ENCODE data around the gene ZNF436.
"Not testable (repeated sequence)": the region's sequence is repeated elsewhere in the genome, so short reads cannot be mapped to it uniquely, and the experiment has no call there.

Gene ZNF436

DNA sequence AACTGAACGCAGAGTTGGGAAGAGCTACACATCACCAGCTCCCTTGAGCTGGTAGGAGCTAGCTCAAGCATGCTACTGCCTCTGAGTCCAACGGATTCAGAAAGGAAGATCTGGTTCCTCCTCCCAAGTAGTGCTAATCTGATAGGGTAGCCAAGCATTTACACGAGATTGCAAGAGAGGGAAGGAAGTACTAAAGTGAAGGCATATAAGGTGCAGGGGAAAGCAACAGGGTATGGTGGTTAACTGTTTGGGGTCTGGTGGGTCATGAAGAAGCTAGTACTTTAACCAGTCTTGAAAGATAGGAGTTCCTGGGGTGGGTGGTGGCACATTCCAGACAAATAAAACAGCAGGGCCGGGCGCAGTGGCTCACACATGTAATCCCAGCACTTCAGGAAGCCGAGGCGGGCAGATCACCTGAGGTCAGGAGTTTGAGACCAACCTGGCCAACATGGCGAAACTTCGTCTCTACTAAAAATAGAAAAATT lies 20.2 kb upstream of the ZNF436 start:
- DNase-seq: no peak

DNA sequence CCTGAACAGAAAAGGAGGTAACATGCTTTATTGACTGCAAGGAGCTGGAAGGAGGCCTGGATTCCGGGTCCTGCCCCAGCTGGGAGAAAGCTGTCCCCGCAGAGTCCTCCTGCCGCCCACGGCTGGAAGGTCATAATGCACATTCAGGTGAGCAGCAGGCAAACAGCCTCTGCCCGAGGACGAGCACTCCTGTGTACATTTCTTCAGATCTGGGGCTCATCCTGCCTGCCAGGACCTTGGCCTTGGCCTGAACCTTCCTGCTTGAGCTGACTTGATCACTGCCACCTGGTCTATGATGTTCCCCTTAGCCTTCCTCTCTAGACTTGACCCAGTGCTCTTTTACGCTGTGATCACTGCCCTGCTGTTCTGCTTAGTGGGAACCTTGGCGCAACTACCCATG lies 17.9 kb upstream of the ZNF436 start:
- no peak for DNase-seq

DNA sequence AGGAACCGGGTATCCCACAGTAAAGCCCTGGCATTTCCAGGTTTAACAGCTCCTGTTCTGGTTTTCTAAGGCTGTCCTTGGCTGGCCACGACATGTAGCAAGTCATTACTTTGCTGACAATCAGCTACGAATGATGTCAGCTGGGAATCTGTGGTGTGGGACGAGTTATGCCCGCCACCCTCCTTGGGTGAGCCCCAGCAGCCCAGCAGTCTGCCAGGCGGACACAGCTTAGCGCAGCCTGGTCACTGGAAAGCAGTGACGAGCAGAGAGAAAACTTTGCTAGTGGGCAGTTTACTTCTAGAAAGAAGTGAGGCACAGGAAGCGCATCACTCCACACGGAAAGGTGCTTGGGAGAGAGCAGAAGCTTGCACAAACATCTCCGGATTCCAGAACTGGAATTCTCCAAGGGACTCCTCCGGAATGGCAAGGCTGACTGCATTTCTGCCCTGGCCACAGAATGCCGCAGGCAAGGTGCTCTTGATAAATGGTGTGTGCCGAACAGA lies 15.5 kb upstream of the ZNF436 start:
- no peak for DNase-seq

DNA sequence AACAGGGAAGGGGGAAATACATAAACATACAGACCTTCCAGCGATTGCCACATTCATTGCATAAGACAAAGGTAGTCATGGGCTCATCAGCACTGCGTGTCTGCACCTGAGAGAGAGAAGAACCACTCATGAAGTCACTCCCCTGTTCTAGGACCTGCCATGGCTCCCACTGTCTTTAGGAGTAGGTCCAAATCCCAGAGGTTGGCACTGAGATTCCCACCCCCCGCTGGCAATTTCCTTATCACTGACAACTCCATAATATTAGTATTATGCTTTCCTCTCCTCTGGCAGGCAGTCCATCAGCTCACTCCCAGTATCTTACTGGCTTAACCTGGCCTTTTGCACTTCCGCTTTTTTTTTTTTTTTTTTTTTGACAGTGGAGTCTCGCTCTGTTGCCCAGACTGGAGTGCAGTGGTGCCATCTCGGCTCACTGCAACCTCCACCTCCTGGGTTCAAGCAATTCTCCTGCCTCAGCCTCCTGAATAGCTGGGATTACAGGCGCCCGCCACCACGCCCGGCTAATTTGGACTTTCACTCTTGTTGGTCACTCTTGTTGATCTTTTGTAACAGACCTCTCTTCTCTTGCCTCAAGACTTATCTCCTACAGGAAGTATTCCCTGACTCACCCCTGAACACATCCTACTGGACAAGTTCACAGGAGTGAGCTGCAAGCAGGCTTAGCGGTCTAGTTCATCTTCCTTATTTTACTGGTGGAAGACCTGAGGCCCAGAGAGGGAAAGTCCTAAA lies 14.8 kb upstream of the ZNF436 start:
- no peak for DNase-seq

DNA sequence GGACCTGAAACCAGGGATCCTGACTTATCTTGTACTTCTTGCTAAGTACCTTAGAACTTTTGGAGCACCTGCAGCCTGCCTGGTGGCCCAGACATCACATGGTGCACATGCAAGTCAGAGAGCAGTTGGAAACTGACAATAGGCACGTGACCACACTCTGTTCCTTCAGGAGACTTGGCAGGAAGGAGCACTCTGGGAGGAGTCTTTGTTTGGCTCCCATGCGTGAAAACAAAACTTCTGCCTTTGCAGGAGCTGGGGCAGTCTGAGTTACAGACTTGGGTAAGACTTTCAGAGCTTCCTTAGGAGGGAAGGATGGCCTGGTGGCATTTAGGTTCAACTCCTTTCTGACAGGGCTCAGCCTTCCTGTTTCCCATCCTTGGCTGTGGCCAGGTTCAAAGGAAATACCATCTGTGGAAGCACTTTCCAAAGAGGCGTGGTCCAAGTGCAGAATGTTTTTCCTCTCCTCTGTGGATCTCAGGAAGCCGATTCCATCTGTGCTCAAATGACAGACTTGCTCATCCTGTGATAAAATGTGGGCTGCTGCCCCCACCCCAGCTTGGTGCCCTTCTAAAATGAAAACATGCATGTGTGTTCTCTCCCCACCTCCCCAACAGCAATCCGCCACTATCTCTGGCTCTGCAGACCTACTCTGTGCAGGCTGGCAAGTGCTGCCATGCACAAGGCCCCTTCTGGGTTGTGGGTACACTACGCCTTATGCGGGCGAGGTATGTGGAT lies 14.1 kb upstream of the ZNF436 start:
- DNase-seq: no peak

DNA sequence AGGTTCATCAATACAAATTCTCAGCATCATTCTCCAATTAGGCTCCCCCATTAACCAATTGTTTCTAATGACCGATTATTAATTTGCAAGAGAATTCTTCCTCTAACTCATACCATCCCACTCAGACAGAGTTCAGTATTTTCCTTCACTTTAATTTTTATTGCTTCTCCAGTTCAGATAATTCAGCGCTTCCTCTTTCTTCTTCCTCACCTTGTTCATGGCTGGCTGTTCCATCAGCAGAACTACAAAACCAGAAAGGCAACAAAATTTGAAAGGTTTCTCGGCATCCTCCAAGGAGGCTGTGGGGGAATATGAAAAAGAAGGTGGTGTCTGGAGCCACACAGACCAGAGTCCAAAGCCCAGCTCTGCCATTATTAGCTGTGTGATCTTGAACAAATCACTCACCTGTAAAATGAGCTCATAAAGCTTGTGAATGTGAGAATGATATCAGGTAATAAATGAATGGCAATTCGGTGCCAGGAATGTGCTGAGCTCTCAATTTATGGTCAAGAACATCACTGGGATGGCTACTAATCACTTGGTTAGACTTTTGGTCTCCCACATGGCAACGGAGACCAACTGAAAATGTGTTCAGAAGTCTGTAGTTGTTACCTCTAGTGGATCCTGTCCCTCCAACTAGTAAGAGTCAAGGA lies 11.7 kb upstream of the ZNF436 start:
- DNase-seq: no peak

DNA sequence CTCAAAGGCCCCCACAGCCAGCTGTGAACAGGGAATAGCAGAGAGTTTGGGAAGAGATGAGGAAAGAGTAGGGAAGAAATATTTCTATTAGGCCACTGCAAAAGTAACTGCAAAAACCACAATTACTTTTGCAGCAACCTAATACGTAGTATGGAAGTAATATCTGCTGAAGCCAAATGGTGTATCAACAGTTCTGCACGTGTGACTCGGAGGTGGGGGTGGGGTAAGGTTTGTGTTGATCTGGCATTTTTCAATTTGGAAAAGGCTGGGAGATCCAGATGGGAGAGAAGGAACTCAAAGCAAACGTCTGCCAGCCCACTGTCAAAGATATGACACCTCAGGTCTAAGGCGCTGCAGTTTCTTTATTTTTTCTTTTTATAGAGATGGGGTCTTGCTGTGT lies 11.1 kb upstream of the ZNF436 start:
- DNase-seq: no peak

DNA sequence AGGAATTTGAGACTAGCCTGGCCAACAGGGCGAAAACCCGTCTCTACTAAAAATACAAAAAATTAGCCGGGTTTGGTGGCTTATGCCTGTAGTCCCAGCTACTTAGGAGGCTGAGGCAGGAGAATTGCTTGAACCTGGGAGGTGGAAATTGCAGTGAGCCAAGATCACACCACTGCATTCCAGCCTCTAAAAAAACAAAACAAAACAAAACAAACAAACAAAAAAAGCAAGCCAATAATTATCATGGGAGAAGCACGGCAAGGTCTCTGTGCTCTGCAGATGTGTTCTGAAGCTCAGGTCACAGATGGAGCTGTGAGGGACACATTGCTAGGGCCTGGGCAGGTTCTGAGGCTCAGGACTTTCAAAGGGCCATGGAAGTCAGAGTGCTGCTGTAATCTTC lies 10.6 kb upstream of the ZNF436 start:
- not testable (repeated sequence) for DNase-seq

DNA sequence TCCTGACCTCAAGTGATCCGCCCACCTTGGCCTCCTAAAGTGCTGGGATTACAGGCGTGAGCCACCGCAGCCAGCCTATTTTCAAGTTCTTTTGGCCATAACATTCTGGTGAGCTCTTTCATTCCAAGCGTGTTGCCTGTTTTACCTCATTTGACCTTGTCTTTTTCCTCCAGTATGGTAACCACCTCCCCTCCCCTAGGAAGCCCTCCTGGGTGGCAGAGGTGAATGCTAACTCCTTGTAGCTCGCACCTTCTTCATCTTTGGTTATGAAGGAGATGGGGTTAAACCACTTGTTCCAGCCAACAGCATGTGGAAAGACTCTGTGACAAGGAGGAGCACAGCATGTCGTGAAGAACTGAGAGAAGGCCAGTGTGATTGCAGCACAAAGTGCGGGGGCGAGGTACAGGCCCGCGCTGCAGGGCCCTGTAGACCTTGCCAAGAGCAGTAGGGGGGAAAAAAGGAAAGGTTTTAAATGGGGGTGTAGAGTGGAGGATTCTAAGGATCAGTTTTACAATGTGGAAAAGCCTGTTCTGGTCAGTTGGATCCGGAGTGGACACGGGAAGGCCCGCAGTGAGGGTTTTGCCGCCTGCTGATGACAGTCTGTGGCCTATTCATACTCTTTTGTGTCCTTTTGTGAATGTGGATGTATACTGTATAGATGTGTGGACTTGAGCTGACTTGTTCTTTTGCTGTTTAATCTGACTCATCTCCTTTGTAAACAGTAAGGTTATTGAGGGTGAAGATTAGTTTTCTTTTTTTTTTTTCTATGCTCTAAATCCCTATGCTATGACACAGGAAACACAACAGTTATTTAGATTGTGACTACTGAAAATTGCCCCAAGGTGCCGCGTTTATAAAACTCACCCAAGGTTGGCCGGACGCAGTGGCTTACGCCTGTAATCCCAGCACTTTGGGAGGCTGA lies 7.5 kb upstream of the ZNF436 start:
- no peak for DNase-seq

DNA sequence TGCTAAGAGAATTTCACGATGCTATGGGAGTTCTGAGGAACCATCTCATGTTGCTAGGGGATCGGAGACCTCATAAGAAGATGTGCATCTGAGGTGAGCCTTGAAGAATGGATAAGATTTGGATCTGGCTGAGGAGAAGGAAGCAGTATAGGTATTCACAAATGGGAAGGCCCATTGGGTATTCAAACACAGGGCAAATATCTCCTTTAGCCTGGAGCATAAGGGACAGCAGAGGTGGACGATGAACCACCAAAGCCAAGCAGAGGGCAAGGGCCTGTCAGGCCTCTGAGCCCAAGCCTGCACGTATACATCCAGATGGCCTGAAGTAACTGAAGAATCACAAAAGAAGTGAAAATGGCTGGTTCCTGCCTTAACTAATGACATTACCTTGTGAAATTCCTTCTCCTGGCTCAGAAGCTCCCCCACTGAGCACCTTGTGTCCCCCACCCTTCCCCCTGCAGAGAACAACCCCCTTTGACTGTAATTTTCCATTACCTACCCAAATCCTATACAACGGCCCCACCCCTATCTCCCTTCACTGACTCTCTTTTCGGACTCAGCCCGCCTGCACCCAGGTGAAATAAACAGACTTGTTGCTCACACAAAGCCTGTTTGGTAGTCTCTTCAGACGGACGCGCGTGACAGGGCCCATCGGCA lies 4.6 kb upstream of the ZNF436 start:
- not testable (repeated sequence) for DNase-seq

DNA sequence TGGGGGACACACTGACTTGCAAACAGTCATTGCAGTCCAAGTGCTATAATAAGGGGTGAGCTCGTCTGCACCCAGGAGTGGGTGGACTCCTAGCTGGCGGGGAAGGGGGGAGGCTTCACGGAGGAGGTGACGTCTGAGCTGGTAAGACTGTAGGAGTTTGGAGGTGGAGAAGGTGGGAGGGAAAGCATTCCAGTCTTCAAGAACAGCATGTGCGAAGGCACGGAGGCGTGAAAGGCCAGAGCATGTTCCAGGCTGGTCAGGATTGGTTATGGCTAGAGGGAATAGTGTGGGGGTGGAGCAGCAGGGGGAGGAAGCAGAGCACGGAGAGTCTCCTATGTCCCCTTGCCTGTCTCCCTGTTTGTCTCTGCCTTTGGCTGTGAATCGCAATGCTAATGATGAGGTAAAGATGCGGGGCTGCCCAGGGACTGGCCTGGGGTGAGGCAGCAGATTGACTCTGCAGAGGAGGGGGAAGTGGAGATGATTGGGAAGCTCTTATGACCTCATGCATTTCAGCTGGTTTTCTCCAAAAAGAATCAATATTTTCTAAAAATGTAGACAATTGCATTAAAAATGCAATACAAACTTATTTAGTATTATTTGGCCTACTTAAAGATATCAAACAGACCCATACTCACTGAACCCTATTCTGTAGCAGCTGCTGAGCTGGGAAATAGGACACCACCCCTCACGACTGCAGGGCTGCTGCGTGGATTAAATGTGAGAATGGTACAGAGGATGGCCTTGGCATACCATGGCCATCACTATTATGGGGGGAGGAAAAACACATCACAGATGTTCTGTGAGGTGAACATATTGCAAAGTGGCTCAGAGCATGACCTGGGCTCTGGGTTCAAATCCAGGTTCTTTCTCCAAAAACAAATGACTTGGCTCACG lies 2.6 kb upstream of the ZNF436 start:
- no peak for DNase-seq

DNA sequence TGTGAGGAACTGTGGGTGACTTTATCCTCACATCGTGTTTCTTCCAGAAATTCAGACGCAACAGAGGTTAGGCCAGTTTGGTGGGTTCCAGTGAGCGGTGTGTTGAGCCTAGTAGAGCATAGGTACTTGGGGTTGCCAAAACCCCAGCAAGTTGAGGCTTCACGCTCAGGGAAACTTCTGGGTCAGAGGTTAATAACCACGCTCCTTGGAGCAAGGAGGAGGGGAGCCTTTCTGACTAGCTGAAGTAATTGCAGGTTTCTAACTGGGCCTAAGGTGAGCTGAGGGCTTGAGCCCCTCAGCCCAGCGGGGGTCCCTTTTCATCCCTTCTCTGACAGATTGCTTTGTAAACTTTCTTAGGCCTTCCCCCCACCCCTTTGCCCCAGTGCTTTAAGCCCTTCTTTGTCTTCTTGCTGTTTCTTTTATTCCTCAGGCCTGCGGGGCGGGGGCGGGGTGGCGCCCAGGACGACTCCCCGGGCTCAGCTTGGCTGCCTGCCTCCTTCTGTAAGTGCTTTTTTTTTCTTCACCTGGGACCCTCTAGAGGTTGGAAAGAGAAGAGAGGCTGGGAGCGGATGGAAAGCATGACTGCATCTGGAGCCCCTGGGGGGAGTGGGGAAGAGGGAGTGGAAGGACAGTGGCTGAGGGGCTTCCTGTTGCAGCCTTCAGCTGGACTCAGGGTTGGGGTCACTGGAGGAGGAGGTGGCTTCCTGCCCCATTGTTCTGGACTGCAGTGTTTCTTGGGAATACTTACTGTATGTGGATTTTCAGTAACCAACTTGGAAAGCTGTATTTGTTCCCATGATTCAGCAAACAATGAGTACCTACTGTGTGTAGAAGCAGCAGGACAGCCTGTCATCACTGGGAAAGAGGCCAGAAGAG lies 1.3 kb upstream of the ZNF436 start:
- no peak for DNase-seq

DNA sequence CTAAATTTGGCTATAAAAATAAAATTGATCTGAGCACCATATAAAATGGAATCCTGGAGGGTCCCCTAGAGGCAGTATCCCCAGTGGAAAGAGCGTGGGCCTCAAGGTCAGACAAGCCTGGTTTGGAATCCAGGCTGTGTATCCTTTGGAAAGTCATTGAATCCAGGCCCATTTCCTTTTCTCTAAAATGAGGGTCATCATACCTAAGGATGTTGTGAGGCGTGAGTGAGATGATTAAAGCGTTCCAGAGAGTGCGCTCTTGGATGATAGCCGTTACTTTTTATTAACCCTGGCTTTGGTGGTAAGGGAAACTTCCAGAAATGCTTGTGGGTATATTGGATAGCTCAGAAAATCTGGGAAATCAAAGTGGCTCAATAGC lies 683 bp upstream of the ZNF436 start:
- no peak for DNase-seq

DNA sequence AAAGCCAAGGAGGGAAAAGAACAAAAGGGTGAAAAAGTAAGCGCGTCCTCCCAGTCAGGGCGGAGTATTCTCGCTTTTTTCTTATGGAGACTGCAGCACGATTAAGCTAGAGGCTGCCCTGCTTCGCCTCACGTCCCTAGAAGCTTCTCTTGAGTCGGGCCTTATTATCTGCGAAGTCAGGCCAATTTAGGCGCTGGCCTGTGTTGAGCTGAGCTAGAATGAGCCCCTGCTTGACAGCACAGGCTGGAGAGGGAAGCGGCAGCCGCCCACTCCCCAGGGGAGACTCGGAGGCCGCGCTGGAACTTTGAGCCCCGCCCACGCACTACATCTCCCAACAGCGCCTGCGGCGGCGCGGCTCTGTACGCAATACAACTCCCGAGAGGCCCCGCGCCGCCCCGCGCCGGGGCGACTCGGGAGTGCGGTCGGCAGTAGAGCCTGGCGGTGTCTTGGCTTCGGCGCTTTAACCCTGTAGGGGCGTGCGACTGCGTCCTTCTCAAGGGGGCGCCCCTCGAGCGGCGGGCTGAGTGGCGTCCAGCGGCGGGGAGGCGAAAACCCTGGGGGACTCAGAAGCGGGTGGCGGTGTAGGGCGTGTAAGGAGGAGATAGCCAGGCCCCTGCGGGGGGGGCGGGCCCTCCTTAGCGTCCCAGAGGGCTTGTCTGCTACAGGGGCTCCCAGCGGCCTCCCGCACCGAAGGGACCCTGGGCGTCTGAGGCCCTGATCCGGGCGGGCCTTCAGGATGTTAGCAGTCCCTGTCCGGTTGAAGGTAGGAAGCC lies 888 bp downstream of the ZNF436 start:
- DNase-seq: peak; percentile 83

DNA sequence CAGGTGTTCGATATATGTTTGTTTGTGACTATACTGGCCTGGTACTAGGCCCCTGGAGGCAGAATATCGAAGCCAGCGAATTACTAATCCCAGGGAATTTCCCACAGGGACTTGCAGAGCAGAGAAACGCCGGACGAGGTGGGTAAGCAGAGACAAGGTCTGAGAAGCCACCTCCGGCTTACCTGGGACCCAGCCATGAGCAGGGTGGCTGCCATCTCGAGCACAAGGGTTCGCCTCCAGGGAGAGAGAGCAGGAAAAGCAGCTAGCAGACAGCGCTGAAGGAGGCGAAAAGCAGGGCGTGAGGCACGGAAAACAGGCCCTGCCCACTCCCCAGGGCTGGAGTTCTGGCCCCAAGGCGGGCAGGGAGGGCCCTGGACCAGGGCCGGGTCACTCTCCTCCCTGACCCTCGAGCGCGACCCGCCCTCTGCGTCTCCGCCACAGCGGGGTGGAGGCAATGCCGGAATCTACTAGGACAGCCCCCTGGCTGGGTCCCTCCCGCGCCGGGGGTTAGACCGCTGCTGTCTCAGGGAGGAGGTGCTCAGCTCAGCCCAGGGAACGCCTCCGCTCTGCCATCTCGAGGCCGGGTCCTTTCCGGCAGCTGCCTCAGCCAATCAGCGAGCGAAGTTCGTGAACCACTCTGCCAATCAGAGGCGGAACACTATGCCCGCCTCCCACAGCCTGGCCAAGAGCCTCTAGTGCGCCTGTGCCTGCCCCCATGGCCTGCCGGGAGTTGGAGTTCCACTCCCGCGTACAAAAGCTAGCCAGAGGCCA lies 1.7 kb downstream of the ZNF436 start:
- peak; percentile 98 for DNase-seq

DNA sequence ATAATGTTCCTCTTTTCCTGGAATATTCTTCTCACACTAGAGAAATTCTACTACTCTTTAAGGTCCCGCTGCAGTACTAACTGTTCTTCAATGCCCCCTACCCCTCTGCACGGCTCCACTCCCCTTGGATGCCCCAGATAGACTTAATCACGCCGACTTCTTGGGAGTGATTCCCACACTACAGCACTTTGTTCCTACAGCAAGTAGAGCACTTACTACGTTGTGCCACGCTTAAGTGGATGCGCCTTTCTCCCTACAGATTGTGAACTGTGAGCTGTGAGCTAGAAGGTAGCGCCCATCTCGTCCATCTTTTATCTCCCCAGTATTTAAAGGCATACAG lies 2.2 kb downstream of the ZNF436 start:
- no peak for DNase-seq

DNA sequence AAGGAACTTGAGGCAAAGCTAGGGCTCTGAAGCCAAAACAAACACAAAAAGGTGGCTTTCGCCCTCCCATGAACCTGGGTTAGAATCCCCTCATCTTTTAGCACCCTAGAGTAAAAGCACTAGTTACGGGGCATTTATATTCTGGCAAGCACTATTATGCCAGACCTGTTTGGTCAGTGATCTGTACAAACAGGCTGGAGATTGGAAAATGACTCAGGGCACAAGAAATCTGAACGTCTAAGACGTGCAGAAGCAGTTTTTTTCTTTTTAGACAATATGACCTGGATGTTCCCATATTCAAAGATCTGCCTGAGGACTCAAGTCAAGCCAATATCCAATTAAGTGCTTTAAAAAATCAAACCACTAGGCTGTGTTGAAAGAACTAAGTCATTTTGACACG lies 3.0 kb downstream of the ZNF436 start:
- DNase-seq: no peak

DNA sequence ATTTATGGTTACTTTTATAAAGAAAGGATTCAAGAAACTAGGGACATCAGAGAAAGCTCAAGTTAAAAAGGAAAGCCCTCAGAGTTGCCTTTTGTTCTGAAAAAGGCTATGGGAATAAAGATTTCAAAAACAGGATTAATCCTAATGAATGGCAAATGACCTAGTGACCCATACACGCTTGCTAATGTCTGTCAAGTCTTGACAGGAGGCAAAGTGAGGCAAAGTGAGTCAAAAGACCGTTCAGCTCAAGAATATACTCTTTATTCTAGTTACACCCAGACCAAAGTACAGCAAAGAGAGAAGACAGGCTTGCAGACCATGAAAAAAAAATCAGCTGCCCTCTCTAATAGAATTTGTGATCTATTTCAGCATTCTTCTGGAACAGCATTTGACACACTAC lies 3.5 kb downstream of the ZNF436 start:
- DNase-seq: no peak
